Neural progenitor cell (in vitro differentiated cells): ENCODE data around the gene CDA. TPM values are rescaled to one million over a fixed set of nuclear protein-coding genes. Genes with fewer than 3 reads are reported as not detected.
A peak's percentile ranks its signal among the peaks of the same experiment; 100 is the strongest.

Experiments
- DNase-seq: peaks from one replicate; pipeline ENCODE4 v3.0.0-alpha.2; 2016; ENCODE audit warnings: low spot score
- H2AFZ ChIP-seq: fragments of 200-600 bp; sonication (generic); replicated peaks from 2 replicates; pipeline ENCODE4 v1.6.1; 2016; ENCODE audit warnings: antibody characterized with exemption
- H3F3A ChIP-seq: fragments of 200-600 bp; sonication (generic); 2 replicates; pipeline ENCODE4 v1.6.1; 2016; ENCODE audit warnings: antibody characterized with exemption, low read depth
- H3K27ac ChIP-seq: fragments of 200-600 bp; sonication (generic); 2 replicates; pipeline ENCODE4 v1.5.1; 2016; ENCODE audit warnings: mild to moderate bottlenecking
- H3K27me3 ChIP-seq: fragments of 200-600 bp; sonication (generic); 2 replicates; pipeline ENCODE4 v1.6.1; 2016; ENCODE audit warnings: mild to moderate bottlenecking, moderate library complexity
- H3K36me3 ChIP-seq: fragments of 200-600 bp; sonication (generic); 2 replicates; pipeline ENCODE4 v1.5.1; 2016
- H3K4me1 ChIP-seq: fragments of 200-600 bp; sonication (generic); 2 replicates; pipeline ENCODE4 v1.6.1; 2016; ENCODE audit warnings: mixed run types
- H3K4me2 ChIP-seq: fragments of 200-600 bp; sonication (generic); 2 replicates; pipeline ENCODE4 v1.6.1; 2016
- H3K4me3 ChIP-seq: fragments of 200-600 bp; sonication (generic); 2 replicates; pipeline ENCODE4 v1.5.1; 2016
- H3K79me2 ChIP-seq: fragments of 200-600 bp; sonication (generic); 2 replicates; pipeline ENCODE4 v1.6.1; 2016; ENCODE audit warnings: low read depth
- H3K9ac ChIP-seq: fragments of 200-600 bp; sonication (generic); 2 replicates; pipeline ENCODE4 v1.6.1; 2016
- H3K9me3 ChIP-seq: fragments of 200-600 bp; sonication (generic); 2 replicates; pipeline ENCODE4 v1.5.1; 2016; ENCODE audit warnings: low read depth
- H4K20me1 ChIP-seq: fragments of 200-600 bp; sonication (generic); 2 replicates; pipeline ENCODE4 v1.6.1; 2016; ENCODE audit warnings: low read depth
- H3K27ac Mint-ChIP-seq: 3 replicates; pipeline ENCODE4 v1.8.0; 2021; ENCODE audit warnings: mixed read lengths
- H3K27me3 Mint-ChIP-seq: 2 replicates; pipeline ENCODE4 v1.8.0; 2022; ENCODE audit warnings: low read depth, mild to moderate bottlenecking, inconsistent platforms, moderate library complexity, mixed read lengths; ENCODE audit not compliant: insufficient read depth
- H3K36me3 Mint-ChIP-seq: 3 replicates; pipeline ENCODE4 v1.8.0; 2021; ENCODE audit warnings: mixed read lengths
- H3K4me1 Mint-ChIP-seq: 3 replicates; pipeline ENCODE4 v1.8.0; 2021; ENCODE audit warnings: mixed read lengths
- H3K4me3 Mint-ChIP-seq: 3 replicates; pipeline ENCODE4 v1.8.0; 2021; ENCODE audit warnings: mild to moderate bottlenecking, moderate library complexity, mixed read lengths
- H3K9me3 Mint-ChIP-seq: 3 replicates; pipeline ENCODE4 v1.8.0; 2020; ENCODE audit warnings: mixed read lengths
- EZH2 ChIP-seq: fragments of 200-600 bp; sonication (generic); IDR thresholded peaks from 2 replicates; pipeline ENCODE4 v1.6.1; 2017; ENCODE audit warnings: antibody characterized with exemption, mild to moderate bottlenecking, moderate library complexity
- EZH2phosphoT487 ChIP-seq: fragments of 200-600 bp; sonication (generic); IDR thresholded peaks from 2 replicates; pipeline ENCODE4 v1.6.1; 2017; ENCODE audit warnings: antibody characterized with exemption
- total RNA-seq: library from RNA; depleted of rRNA; stranded (reverse); fragments of >200 nt; gene quantifications from 2 replicates; pipeline ENCODE4 v1.2.3, GENCODE V29; 2015; ENCODE audit warnings: low replicate concordance
- TF ChIP-seq, protein P1 (sequence below): fragments of 200-600 bp; sonication (generic); IDR thresholded peaks from 2 replicates; pipeline ENCODE4 v1.5.1; 2017; ENCODE audit warnings: antibody characterized with exemption, mild to moderate bottlenecking

CDA gene
- total RNA-seq, 1 donor from 2014 or later = 0.64 TPM

GRCh38 chr1:20573987-20574386 is 14.9 kb upstream of the CDA start:
- Histone ChIP-seq H3K4me2 (no peak overlapping the region), H3K79me2 (no peaks in the 10 kb centered on the region), H3F3A (no peaks in the 10 kb centered on the region), H3K36me3 (no peaks in the 10 kb centered on the region), H3K27ac (no peak overlapping the region), H3K27me3 (peaks cover 43% of the 10 kb centered on the region), H2AFZ (no peak overlapping the region), H3K9ac (no peak overlapping the region), H4K20me1 (no peaks in the 10 kb centered on the region), H3K4me3 (no peak overlapping the region), H3K4me1 (no peaks in the 10 kb centered on the region), H3K9me3 (no peaks in the 10 kb centered on the region)
- Mint-ChIP-seq H3K4me1 (no peaks in the 10 kb centered on the region), H3K9me3 (no peaks in the 10 kb centered on the region), H3K4me3 (no peak overlapping the region), H3K36me3 (no peaks in the 10 kb centered on the region), H3K27ac (no peak overlapping the region), H3K27me3 (peaks cover 15% of the 10 kb centered on the region)
- no peak for DNase-seq
- TF ChIP-seq, protein P1, sequence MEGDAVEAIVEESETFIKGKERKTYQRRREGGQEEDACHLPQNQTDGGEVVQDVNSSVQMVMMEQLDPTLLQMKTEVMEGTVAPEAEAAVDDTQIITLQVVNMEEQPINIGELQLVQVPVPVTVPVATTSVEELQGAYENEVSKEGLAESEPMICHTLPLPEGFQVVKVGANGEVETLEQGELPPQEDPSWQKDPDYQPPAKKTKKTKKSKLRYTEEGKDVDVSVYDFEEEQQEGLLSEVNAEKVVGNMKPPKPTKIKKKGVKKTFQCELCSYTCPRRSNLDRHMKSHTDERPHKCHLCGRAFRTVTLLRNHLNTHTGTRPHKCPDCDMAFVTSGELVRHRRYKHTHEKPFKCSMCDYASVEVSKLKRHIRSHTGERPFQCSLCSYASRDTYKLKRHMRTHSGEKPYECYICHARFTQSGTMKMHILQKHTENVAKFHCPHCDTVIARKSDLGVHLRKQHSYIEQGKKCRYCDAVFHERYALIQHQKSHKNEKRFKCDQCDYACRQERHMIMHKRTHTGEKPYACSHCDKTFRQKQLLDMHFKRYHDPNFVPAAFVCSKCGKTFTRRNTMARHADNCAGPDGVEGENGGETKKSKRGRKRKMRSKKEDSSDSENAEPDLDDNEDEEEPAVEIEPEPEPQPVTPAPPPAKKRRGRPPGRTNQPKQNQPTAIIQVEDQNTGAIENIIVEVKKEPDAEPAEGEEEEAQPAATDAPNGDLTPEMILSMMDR = no peak
- TF ChIP-seq EZH2 (no peak), EZH2phosphoT487 (no peak)

GRCh38 chr1:20574686-20575540 is 14.0 kb upstream of the CDA start:
- H3K27ac ChIP-seq = no peak overlapping the region
- H3K4me3 Mint-ChIP-seq = no peak overlapping the region

GRCh38 chr1:20575541-20576336 is 13.2 kb upstream of the CDA start:
- no peaks in the 10 kb centered on the region for H3K4me1 Mint-ChIP-seq
- H2AFZ ChIP-seq = peak overlapping the region; percentile 98
- no peak overlapping the region for H3K4me3 ChIP-seq
- no peak overlapping the region for H3K4me2 ChIP-seq
- no peaks in the 10 kb centered on the region for H3K79me2 ChIP-seq
- no peaks in the 10 kb centered on the region for H4K20me1 ChIP-seq
- no peak for DNase-seq
- peaks cover 38% of the 10 kb centered on the region for H3K27me3 ChIP-seq
- H3K9me3 Mint-ChIP-seq = no peaks in the 10 kb centered on the region
- no peak overlapping the region for H3K27ac ChIP-seq
- H3K9ac ChIP-seq = no peak overlapping the region
- TF ChIP-seq EZH2 = no peak
- TF ChIP-seq, protein P1 = no peak
- TF ChIP-seq EZH2phosphoT487 = no peak
- H3K27me3 Mint-ChIP-seq = peaks cover 9% of the 10 kb centered on the region
- H3F3A ChIP-seq = no peaks in the 10 kb centered on the region
- H3K36me3 ChIP-seq = no peaks in the 10 kb centered on the region
- no peaks in the 10 kb centered on the region for H3K36me3 Mint-ChIP-seq
- H3K27ac Mint-ChIP-seq = no peak overlapping the region
- H3K9me3 ChIP-seq = no peaks in the 10 kb centered on the region
- H3K4me3 Mint-ChIP-seq = no peak overlapping the region
- H3K4me1 ChIP-seq = no peaks in the 10 kb centered on the region

More at GRCh38 chr1:20574686-20575540, 14.0 kb upstream of the CDA start:
- Histone ChIP-seq H3K4me2 (no peak overlapping the region), H3K9ac (no peak overlapping the region), H3K27me3 (peaks cover 38% of the 10 kb centered on the region), H3K36me3 (no peaks in the 10 kb centered on the region), H3F3A (no peaks in the 10 kb centered on the region), H4K20me1 (no peaks in the 10 kb centered on the region), H2AFZ (peak overlapping the region; percentile 98), H3K4me1 (no peaks in the 10 kb centered on the region), H3K4me3 (no peak overlapping the region), H3K79me2 (no peaks in the 10 kb centered on the region), H3K9me3 (no peaks in the 10 kb centered on the region)
- Mint-ChIP-seq H3K27ac (no peak overlapping the region), H3K9me3 (no peaks in the 10 kb centered on the region), H3K27me3 (peaks cover 14% of the 10 kb centered on the region), H3K36me3 (no peaks in the 10 kb centered on the region), H3K4me1 (no peaks in the 10 kb centered on the region)
- peak; percentile 88 for DNase-seq
- TF ChIP-seq EZH2 = no peak
- no peak for TF ChIP-seq EZH2phosphoT487
- TF ChIP-seq, protein P1 = peak; percentile 97
